HG03442 (cell line): ENCODE data around the gene MICAL3.

Experiments used
- ATAC-seq: cut with Tn5 transposase; IDR thresholded peaks from one replicate; pipeline ENCODE4 v1.9.1; 2021; ENCODE audit warnings: mild to moderate bottlenecking, moderate library complexity; ENCODE audit not compliant: unreplicated experiment

MICAL3 gene

GRCh38 chr22:17917490-17917983 is 106.8 kb downstream of the MICAL3 start:
- no peak for ATAC-seq

DNA sequence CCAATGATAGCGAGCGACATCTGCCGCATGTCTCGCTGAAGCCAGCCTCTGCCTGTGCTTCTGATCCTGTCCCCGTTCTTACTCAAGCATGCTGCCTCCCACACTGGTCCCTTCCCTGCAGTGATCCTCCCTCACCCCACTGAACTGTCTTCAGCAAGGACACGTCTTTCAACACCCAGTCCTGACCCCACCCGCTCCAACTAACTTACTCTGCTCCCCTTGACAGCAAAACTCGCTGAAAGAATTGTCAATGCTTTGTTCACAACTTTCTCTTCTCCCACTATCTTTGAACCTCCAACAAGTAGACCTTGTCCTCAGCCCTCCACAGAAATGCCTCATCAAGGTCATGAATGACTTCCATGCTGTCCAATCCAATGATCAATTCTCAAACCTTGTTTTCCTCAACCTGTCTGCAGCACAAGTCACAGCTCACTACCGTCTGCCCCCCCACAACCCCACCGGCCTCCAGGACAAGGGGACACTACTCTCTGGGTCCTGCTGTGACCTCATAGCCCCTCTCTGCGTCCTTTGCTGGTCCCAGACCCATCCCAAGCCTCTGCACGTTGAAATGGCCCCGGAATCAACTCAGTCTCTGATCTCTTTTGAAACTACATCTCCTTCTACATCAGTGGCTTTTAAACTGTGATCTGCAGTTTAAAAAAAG is 108.0 kb downstream of the MICAL3 start:
- no peak for ATAC-seq

DNA sequence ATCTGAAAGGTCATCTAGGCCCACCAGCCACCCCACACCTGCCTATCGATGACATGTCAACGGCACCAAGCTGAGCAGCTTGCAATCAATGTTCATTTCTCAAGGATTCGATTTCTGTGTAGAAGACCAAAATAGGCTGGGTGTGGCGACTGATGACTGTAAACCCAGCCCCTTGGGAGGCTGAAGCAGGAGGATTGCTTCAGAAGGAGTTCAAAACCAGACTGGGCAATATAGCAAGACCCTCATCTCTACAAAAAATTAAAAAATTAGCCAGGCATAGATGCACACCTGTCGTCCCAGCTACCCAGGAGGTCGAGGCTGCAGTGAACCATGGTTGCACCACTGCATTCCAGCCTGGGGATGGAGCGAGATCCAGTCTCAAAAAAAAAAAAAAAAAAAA is 108.7 kb downstream of the MICAL3 start:
- ATAC-seq: no peak

DNA sequence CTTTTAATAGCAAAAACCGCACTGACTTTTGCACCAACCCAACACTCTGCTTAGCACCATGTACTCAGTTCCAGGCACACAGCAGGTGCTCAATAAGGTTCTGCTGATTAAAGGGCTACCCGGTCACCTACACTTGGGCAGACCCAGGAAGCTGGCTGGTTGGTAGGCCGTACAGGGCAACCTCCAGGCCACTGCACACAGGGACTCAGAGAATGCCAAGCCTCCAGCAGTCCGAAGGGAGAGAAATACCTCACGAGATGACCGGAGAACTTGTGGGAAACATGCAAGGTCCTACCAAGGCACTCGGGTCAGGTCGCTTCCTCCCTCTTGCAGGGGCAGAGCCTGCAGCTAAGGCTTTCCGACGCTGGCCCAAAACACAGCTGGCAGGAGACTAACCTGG is 109.2 kb downstream of the MICAL3 start:
- no peak for ATAC-seq

GRCh38 chr22:17914474-17914873 is 109.9 kb downstream of the MICAL3 start:
- no peak for ATAC-seq

- ATAC-seq: no peak
Measured at GRCh38 chr22:17913801-17914347, 110.5 kb downstream of the MICAL3 start.

- no peak for ATAC-seq
Measured at GRCh38 chr22:17912945-17913721, 111.2 kb downstream of the MICAL3 start.

DNA sequence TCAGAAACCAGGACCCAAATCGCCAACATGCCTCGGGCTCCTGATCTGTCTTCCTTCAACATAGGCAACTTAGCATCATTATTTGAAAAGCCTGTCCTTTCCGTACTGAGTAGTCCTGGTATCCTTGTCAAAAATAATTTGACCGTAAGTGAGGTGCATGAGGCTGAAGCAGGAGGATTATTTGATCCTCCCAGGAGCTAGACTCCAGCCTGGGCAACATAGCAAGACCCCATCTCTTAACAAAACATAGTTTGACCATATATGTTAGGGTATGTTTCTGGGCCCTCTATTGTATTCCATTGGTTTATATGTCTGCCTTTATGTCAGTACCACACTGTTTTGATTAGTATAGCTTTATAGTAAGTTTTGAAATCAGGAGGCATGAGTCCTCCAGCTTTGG is 112.5 kb downstream of the MICAL3 start:
- no peak for ATAC-seq

GRCh38 chr22:17911312-17911705 is 113.1 kb downstream of the MICAL3 start:
- no peak for ATAC-seq

DNA sequence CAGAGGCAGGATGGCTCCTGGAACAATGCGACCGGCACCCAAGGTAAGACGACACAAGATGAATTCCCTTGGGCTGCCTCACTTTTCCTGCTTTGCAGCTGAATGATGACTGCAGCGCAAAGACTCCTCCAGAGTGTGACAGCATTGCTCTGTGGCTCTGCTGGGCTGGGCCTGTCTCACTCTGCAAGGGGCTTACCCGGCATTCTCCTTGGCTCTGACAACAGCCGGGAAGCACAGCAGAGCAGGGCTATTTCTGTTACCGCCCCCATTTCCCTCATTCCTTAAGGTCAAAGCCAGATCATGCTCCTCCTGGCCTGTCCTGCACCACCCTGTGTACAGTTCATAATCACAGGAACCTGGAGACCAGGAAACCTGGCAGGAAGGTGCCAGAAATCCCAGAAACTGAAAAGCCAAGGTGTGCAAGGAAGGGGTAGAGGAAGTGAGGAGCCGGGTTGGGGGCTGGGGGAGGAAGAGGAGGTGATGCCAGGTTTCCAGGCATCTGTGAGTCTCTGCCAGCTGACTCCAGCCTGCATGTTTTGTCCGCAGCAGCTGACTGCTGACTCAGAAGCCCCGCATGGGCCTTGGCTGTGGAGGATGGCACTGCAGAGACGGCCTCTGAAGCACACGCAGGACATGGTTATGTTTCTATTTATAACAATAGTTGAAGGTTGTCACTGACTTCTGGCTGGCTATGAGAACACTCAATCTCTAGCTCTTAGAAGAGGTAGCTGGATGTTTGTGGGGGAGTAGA is 113.6 kb downstream of the MICAL3 start:
- no peak for ATAC-seq

DNA sequence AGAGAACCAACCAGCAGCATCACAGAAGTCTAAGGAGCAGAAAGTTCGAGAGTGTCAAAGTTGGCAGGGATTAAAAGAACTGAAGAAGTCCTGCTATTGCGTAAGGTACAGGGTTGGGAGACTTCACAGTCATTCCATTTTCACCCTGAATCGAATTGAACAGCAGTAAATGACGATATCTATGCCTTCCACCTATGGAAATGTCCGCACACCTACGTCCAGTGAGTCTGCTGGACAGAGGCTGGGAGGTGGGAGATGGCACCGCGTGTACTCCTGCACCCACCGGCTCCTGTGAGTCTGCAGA is 116.7 kb downstream of the MICAL3 start:
- no peak for ATAC-seq

- no peak for ATAC-seq
Measured at GRCh38 chr22:17906978-17907747, 117.2 kb downstream of the MICAL3 start.

- no peak for ATAC-seq
Measured at GRCh38 chr22:17905445-17905844, 118.9 kb downstream of the MICAL3 start.

GRCh38 chr22:17903564-17904295 is 120.6 kb downstream of the MICAL3 start:
- no peak for ATAC-seq

- ATAC-seq: no peak
Measured at GRCh38 chr22:17902960-17903359, 121.4 kb downstream of the MICAL3 start.

- ATAC-seq: no peak
Measured at GRCh38 chr22:17898375-17898774, 126.0 kb downstream of the MICAL3 start.

- no peak for ATAC-seq
Measured at GRCh38 chr22:17897858-17898257, 126.5 kb downstream of the MICAL3 start.

GRCh38 chr22:17897426-17897825 is 126.9 kb downstream of the MICAL3 start:
- ATAC-seq: no peak

- no peak for ATAC-seq
Measured at GRCh38 chr22:17896586-17896985, 127.8 kb downstream of the MICAL3 start.

DNA sequence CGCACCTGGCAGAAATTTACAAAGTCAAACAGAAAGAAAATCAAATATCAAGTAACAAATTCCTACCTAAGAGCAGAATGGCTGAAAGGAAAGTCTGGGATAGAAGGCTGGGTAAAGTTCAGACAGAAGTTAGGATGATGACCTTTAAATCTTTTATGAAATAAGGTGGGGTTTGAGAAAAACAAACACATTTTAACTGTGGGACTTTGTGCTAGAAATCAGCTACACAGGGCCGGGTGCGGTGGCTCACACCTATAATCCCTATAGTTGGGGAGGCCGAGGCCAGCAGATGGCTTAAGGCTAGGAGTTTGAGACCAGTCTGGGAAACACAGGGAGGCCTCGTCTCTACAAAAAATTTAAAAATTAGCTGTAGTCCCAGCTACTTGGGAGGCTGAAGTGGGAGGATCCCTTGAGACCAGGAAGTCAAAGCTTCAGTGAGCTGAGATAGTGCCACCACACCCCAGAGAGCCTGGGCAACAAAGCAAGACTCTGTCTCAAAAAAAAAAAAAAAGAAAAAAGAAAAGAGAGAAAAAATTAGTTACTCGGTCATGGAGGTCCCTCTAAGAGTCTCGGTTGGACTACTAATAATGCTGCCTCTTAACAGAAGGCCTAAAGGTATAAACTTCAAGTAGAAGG is 130.3 kb downstream of the MICAL3 start:
- ATAC-seq: no peak
